Endothelial cell of umbilical vein (primary cell): ENCODE data around the gene CHST15. TPM values are rescaled to one million over a fixed set of nuclear protein-coding genes. Genes with fewer than 3 reads are reported as not detected.

Experiments
- BruUV-seq: library from RNA; stranded (reverse); fragments of 400-500 nt; replicated peaks from 2 replicates; lab custom pipeline; 2021; lab: Mats Ljungman, UMichigan
- CTCF ChIA-PET: fragments of 300-600, 350-600 bp; sonication (Branson Sonifier 250); formaldehyde crosslinking; loops from one replicate; lab custom pipeline; 2021; ENCODE audit warnings: antibody characterized with exemption, inconsistent platforms; lab: Charles Lee
- POLR2A ChIA-PET: fragments of 300-600, 350-600 bp; sonication (Branson Sonifier 250); formaldehyde crosslinking; loops from one replicate; lab custom pipeline; 2021; ENCODE audit warnings: antibody characterized with exemption, inconsistent platforms; lab: Charles Lee
- DNase-seq: peaks from one replicate; pipeline ENCODE4 v3.0.0-alpha.2; 2011; ENCODE audit warnings: low read depth, low spot score
- FAIRE-seq: peaks from 2 replicates; lab custom pipeline; 2011; peaks lifted over from hg19 to GRCh38; lab: Jason Lieb, UNC
- H2AFZ ChIP-seq: 2 replicates; pipeline ENCODE4 v1.6.0; 2012; ENCODE audit warnings: low read depth, low read length, control low read depth, inconsistent platforms
- H3K27ac ChIP-seq: 2 replicates; pipeline ENCODE4 v1.5.1; 2011; ENCODE audit warnings: low read depth, mild to moderate bottlenecking, control low read depth, low read length, moderate library complexity; ENCODE audit not compliant: insufficient read depth
- H3K27me3 ChIP-seq, 2 experiments: 2 replicates each; pipeline versions ENCODE4 v1.6.0 to v1.6.1; 2011; ENCODE audit warnings: low read length in 2 of 2, mixed read lengths in 1 of 2; ENCODE audit not compliant: control insufficient read depth in 2 of 2, insufficient read depth in 2 of 2
- H3K36me3 ChIP-seq, 2 experiments: 2 replicates in 1 of 2; 3 replicates in 1 of 2; pipeline ENCODE4 v1.5.1; 2011; ENCODE audit warnings: low read length in 2 of 2, mild to moderate bottlenecking in 1 of 2, moderate library complexity in 1 of 2; ENCODE audit not compliant: control insufficient read depth in 2 of 2, insufficient read depth in 2 of 2; ENCODE audit errors: extremely low read depth in 1 of 2
- H3K4me1 ChIP-seq: 3 replicates; pipeline ENCODE4 v1.5.1; 2011; ENCODE audit warnings: mild to moderate bottlenecking, low read length; ENCODE audit not compliant: control insufficient read depth, insufficient read depth; ENCODE audit errors: extremely low read depth
- H3K4me2 ChIP-seq: 2 replicates; pipeline ENCODE4 v1.6.1; 2011; ENCODE audit warnings: low read length, control low read depth, mixed read lengths; ENCODE audit not compliant: insufficient read depth
- H3K4me3 ChIP-seq, 3 experiments: fragments of 200-600 bp in 1 of 3; sonication (generic), shearing (Covaris generic) in 1 of 3; replicated peaks in 1 of 3; 2 replicates each; pipeline ENCODE4 v1.5.1; 2011 to 2016; ENCODE audit warnings: control low read depth in 3 of 3, low read length in 3 of 3, mild to moderate bottlenecking in 2 of 3, inconsistent platforms in 1 of 3, low read depth in 1 of 3, moderate library complexity in 1 of 3; ENCODE audit not compliant: insufficient read depth in 1 of 3
- H3K79me2 ChIP-seq: 2 replicates; pipeline ENCODE4 v1.6.0; 2012; ENCODE audit warnings: low read length, inconsistent platforms; ENCODE audit not compliant: control insufficient read depth, insufficient read depth
- H3K9ac ChIP-seq: replicated peaks from 2 replicates; pipeline ENCODE3; 2011; ENCODE audit warnings: low read length, control low read depth; ENCODE audit not compliant: insufficient read depth; ENCODE audit errors: extremely low read depth
- H3K9me1 ChIP-seq: replicated peaks from 3 replicates; pipeline ENCODE4 v1.6.0; 2011; ENCODE audit warnings: mild to moderate bottlenecking, low read length; ENCODE audit not compliant: control insufficient read depth, insufficient read depth; ENCODE audit errors: extremely low read depth
- H3K9me3 ChIP-seq: replicated peaks from 2 replicates; pipeline ENCODE4 v1.5.1; 2012; ENCODE audit warnings: low read length, inconsistent platforms; ENCODE audit not compliant: control insufficient read depth, insufficient read depth
- H4K20me1 ChIP-seq: replicated peaks from 2 replicates; pipeline ENCODE3; 2011; ENCODE audit warnings: mild to moderate bottlenecking, low read length; ENCODE audit not compliant: control insufficient read depth, insufficient read depth; ENCODE audit errors: extremely low read depth
- CTCF ChIP-seq, 2 donors: IDR thresholded peaks; 1 replicate in 1 of 2; 2 replicates in 1 of 2; pipeline ENCODE4 v1.5.1; 2011; ENCODE audit warnings: low read length in 2 of 2, mild to moderate bottlenecking in 2 of 2, moderate library complexity in 2 of 2, control low read depth in 1 of 2, inconsistent platforms in 1 of 2, low read depth in 1 of 2; ENCODE audit not compliant: insufficient read depth in 1 of 2; ENCODE audit errors: extremely low read depth in 1 of 2
- EZH2 ChIP-seq: IDR thresholded peaks from 2 replicates; pipeline ENCODE4 v1.6.1; 2012; ENCODE audit warnings: borderline replicate concordance, low read depth, mild to moderate bottlenecking, moderate library complexity, low read length, inconsistent platforms; ENCODE audit not compliant: severe bottlenecking
- FOS ChIP-seq: IDR thresholded peaks from 2 replicates; pipeline ENCODE4 v1.6.1; 2011; ENCODE audit warnings: mild to moderate bottlenecking, low read length, moderate library complexity, borderline replicate concordance; ENCODE audit not compliant: insufficient read depth
- GATA2 ChIP-seq: IDR thresholded peaks from 2 replicates; pipeline ENCODE4 v1.7.0; 2011; ENCODE audit warnings: low read depth, mild to moderate bottlenecking, moderate library complexity, mixed read lengths, low read length; ENCODE audit not compliant: insufficient read length, insufficient read depth
- JUN ChIP-seq: IDR thresholded peaks from 2 replicates; pipeline ENCODE4 v1.6.1; 2011; ENCODE audit warnings: borderline replicate concordance, low read depth; ENCODE audit not compliant: insufficient read length, insufficient read depth
- MAX ChIP-seq: IDR thresholded peaks from 2 replicates; pipeline ENCODE4 v1.6.1; 2011; ENCODE audit not compliant: insufficient read depth, insufficient read length
- MYC ChIP-seq: IDR thresholded peaks from one replicate; pipeline ENCODE4 v1.6.1; 2011; ENCODE audit warnings: mild to moderate bottlenecking, low read depth, low read length
- POLR2A ChIP-seq: IDR thresholded peaks from 2 replicates; pipeline ENCODE4 v1.6.1; 2012; ENCODE audit warnings: low read depth, mild to moderate bottlenecking, control low read depth, low read length
- POLR2AphosphoS5 ChIP-seq: IDR thresholded peaks from 2 replicates; pipeline ENCODE4 v1.6.1; 2012; ENCODE audit warnings: low read depth, mild to moderate bottlenecking, control low read depth, low read length, moderate library complexity; ENCODE audit not compliant: insufficient read depth
- dilution Hi-C: fragments of 300-500 bp; cut with MboI; formaldehyde crosslinking; loops from one replicate; pipeline ENCODE4 v1.15.0; 2019; ENCODE audit warnings: low sequenced_read_pairs; ENCODE audit not compliant: extremely low pct_ligation_motif_present
- intact Hi-C: fragments of 100-400 bp; cut with micrococcal nuclease; formaldehyde crosslinking; loops from one replicate; pipeline ENCODE4 v1.10.0; 2022
- polyA plus RNA-seq, 4 experiments: library from polyadenylated mRNA; depleted of rRNA in 3 of 4; stranded (reverse) in 3 of 4; unstranded in 1 of 4; fragments of >200 nt; gene quantifications; 2 replicates each; pipeline versions ENCODE4 v1.2.1 to v1.2.3, GENCODE V29; 2011 to 2012; ENCODE audit warnings: missing spikeins in 1 of 4
- total RNA-seq: library from RNA; stranded (reverse); gene quantifications from 2 replicates; pipeline ENCODE4 v1.2.3, GENCODE V29; 2021

The CHST15 gene
- total and polyA plus RNA-seq, 2 donors (not counting 3 experiments of a cell fraction or from before 2014, with no cell fraction given), result 23.1 to 29.2 TPM

- no TSS peak for BruUV-seq
- dilution Hi-C loops, result no loop called here
Observed at GRCh38 chr10:124015991-124016390, 77.4 kb downstream of the CHST15 start.

More at GRCh38 chr10:124015991-124016390, 77.4 kb downstream of the CHST15 start:
- ChIA-PET CTCF (interaction anchor here (0.8 to 3.3 kb wide), 2 partner anchors 373 kb away, joined by 3 to 15 read pairs; no protein-coding TSS in a partner anchor), POLR2A (no interaction called here)
- intact Hi-C loops, result no loop called here
- H3K27ac ChIP-seq, result no peak overlapping the region
- H3K9ac ChIP-seq, result no peak overlapping the region
- peaks cover 0 to 10% of the 10 kb centered on the region in 2 experiments for H3K36me3 ChIP-seq
- H3K4me3 ChIP-seq, result no peak overlapping the region
- no peaks in the 10 kb centered on the region for H3K4me1 ChIP-seq
- DNase-seq (no peak), FAIRE-seq (no peak)
- H3K79me2 ChIP-seq, result no peaks in the 10 kb centered on the region
- no peaks in the 10 kb centered on the region for H3K9me1 ChIP-seq
- no peak for TF ChIP-seq GATA2
- no peak for TF ChIP-seq CTCF (IDR thresholded peaks at IDR 0.05; ENCODE audit: extremely low read depth in 1 of 2, insufficient read depth in 1 of 2, low read depth in 1 of 2, low read length in 2 of 2)
- TF ChIP-seq POLR2A, result no peak
- no peak for TF ChIP-seq MYC
- no peak for TF ChIP-seq EZH2
- TF ChIP-seq MAX, result no peak
- no peak for TF ChIP-seq FOS
- TF ChIP-seq JUN, result no peak
- no peak for TF ChIP-seq POLR2AphosphoS5
- H2AFZ ChIP-seq, result no peak overlapping the region
- no peak overlapping the region for H3K4me2 ChIP-seq
- H3K27me3 ChIP-seq, result no peaks in the 10 kb centered on the region
- H3K9me3 ChIP-seq, result no peaks in the 10 kb centered on the region
- no peaks in the 10 kb centered on the region for H4K20me1 ChIP-seq
